Small intestine (tissue), 7 donors: ENCODE data around the gene DGKD. TPM values are rescaled to one million over a fixed set of nuclear protein-coding genes. Genes with fewer than 3 reads are reported as not detected.
"Not testable (repeated sequence)": the region's sequence is repeated elsewhere in the genome, so short reads cannot be mapped to it uniquely, and the experiment has no call there.

Source experiments
- DNase-seq, 2 donors: peaks; one replicate each; pipeline versions ENCODE4 v3.0.0 to v3.0.0-alpha.2; 2013
- FAIRE-seq: peaks from 2 replicates; lab custom pipeline; 2012; peaks lifted over from hg19 to GRCh38; lab: Jason Lieb, UNC
- H3K27ac ChIP-seq, 3 donors: one replicate each; pipeline ENCODE4 v1.5.1; 2013; ENCODE audit warnings: low read length in 2 of 3, mild to moderate bottlenecking in 2 of 3, control low read depth in 1 of 3, inconsistent platforms in 1 of 3, low read depth in 1 of 3, moderate library complexity in 1 of 3
- H3K27me3 ChIP-seq, 3 donors: one replicate each; pipeline ENCODE4 v1.6.1; 2013; ENCODE audit warnings: low read length in 3 of 3, inconsistent platforms in 1 of 3; ENCODE audit not compliant: control insufficient read depth in 3 of 3, insufficient read depth in 3 of 3
- H3K36me3 ChIP-seq, 3 donors: one replicate each; pipeline ENCODE4 v1.6.1; 2013; ENCODE audit warnings: low read length in 3 of 3, inconsistent platforms in 1 of 3, low read depth in 1 of 3, mild to moderate bottlenecking in 1 of 3, moderate library complexity in 1 of 3; ENCODE audit not compliant: control insufficient read depth in 3 of 3, insufficient read depth in 2 of 3
- H3K4me1 ChIP-seq, 3 donors: one replicate each; pipeline ENCODE4 v1.6.1; 2013; ENCODE audit warnings: low read length in 2 of 3, inconsistent platforms in 1 of 3, low read depth in 1 of 3, mild to moderate bottlenecking in 1 of 3, moderate library complexity in 1 of 3; ENCODE audit not compliant: control insufficient read depth in 3 of 3, insufficient read depth in 2 of 3
- H3K4me3 ChIP-seq, 3 donors: one replicate each; pipeline ENCODE4 v1.5.1; 2013; ENCODE audit warnings: low read length in 3 of 3, control low read depth in 1 of 3, inconsistent platforms in 1 of 3, low read depth in 1 of 3, mild to moderate bottlenecking in 1 of 3, moderate library complexity in 1 of 3
- H3K9me3 ChIP-seq, 2 donors: one replicate each; pipeline ENCODE4 v1.6.1; 2013; ENCODE audit warnings: low read depth in 1 of 2, low read length in 1 of 2; ENCODE audit not compliant: control insufficient read depth in 2 of 2, insufficient read depth in 1 of 2
- WGBS, 3 donors: extraction: QIAGEN DNeasy Blood & Tissue Kit; methylation state at CpG; one replicate each; pipeline ENCODE4 v1.1.7; 2013; 5-methylcytosine and 5-hydroxymethylcytosine counted together
- polyA plus RNA-seq, 4 donors: library from polyadenylated mRNA; stranded (reverse) in 3 of 4; unstranded in 1 of 4; fragments of 200-250 nt in 3 of 4; fragments of 120-200 nt in 1 of 4; gene quantifications; one replicate each; pipeline versions ENCODE4 v1.2.1 to v1.2.3, GENCODE V29; 2013
- donor health status: healthy with polysubstance abuse.
- donor health status: control.
- donor health status: control.
- donor health status: Bipolar disorder and iron deficiency.
- donor health status: healthy.

The DGKD gene
- polyA plus RNA-seq, 4 donors: 17.7 to 54.3 (median 37.0) TPM

DNA sequence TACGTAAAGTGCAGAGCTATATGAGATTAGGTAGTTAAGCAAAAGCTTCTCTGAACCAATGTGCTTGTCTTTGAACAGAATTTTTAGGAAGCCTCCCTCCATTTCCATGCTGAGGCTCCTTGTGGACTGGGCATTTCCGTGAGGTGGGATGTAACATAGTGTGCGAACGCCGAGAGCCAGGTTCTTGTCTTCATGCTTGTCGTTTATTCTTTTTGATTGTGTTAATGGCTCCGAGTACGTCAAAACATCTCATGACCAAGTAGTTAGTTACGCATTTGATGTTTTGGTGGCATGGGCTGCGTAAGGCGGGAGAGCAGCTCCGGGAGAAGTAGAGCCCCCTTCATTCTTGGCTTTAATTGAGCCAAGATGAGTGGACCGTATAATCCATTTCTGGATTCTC, 32.9 kb downstream of the DGKD start:
- no peak for FAIRE-seq
- peak overlapping the region in 2 of 3 donors; percentile 78 to 85 for H3K27ac ChIP-seq
- H3K9me3 ChIP-seq: no peaks in the 10 kb centered on the region
- 76 to 93% (median 92%) methylated on average over 13 of the region's 13 CpGs for WGBS, 3 donors
- no peak overlapping the region for H3K4me3 ChIP-seq
- H3K36me3 ChIP-seq: peaks cover 0 to 22% (median 4%) of the 10 kb centered on the region in 3 donors
- H3K4me1 ChIP-seq: peaks cover 0 to 18% (median 3%) of the 10 kb centered on the region in 3 donors
- H3K27me3 ChIP-seq: no peaks in the 10 kb centered on the region
- DNase-seq: no peak

DNA sequence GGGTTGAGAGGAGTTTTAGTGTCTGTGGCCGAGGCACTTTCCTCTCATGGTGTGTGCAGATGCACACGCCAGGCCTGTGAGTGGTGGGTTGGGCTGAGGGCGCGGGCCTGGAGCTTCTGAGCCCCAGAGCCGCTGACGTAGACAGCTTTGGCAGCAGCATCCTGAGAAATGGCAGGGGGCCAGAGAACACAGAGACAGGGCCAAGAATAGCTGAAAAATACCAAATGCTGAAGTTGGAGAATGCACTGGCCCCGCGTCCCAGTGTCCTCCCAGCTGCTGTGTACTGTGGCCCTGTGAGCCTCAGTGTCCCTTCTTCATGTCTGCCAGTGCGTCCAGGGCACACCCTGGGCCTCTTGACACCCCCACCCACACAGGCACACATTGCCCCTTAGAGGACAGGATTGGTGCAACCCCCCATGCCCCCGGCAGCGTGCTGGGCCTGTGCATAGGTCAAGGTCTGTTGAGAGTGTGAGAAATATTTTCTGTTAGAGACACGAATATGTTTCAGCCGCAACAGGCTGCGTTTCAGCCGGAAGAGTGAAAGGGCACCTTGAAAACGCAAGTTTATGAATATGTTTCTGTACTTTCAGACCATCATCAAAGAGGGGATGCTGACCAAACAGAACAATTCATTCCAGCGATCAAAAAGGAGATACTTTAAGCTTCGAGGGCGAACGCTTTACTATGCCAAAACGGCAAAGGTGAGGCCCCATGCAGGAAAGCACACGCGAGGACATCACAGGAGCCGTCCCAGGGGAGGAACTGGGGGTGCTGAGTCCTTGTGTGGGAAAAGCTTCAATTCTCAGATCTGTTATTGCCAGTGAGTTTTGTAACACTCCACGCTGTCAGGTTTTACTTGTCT, 33.6 kb downstream of the DGKD start:
- no peak overlapping the region for H3K4me3 ChIP-seq
- DNase-seq: peak in 1 of 2 donors; percentile 66
- H3K27ac ChIP-seq: peak overlapping the region in 2 of 3 donors; percentile 78 to 85
- no peaks in the 10 kb centered on the region for H3K9me3 ChIP-seq
- 55 to 72% (median 66%) methylated on average over 25 of the region's 25 CpGs for WGBS, 3 donors
- H3K27me3 ChIP-seq: no peaks in the 10 kb centered on the region
- H3K4me1 ChIP-seq: peaks cover 0 to 18% (median 3%) of the 10 kb centered on the region in 3 donors
- no peak for FAIRE-seq
- peaks cover 0 to 23% (median 4%) of the 10 kb centered on the region in 3 donors for H3K36me3 ChIP-seq

GRCh38 chr2:233389601-233390125, 35.4 kb downstream of the DGKD start:
- WGBS, 3 donors: 91 to 93% (median 93%) methylated on average over 8 of the region's 8 CpGs
- Histone ChIP-seq H3K27me3 (no peaks in the 10 kb centered on the region), H3K4me1 (peaks cover 0 to 18% (median 3%) of the 10 kb centered on the region in 3 donors), H3K27ac (no peak overlapping the region), H3K4me3 (no peak overlapping the region), H3K9me3 (no peaks in the 10 kb centered on the region), H3K36me3 (peaks cover 0 to 26% (median 4%) of the 10 kb centered on the region in 3 donors)
- no peak for DNase-seq
- FAIRE-seq: no peak

GRCh38 chr2:233395687-233396086, 41.4 kb downstream of the DGKD start:
- no peak overlapping the region for H3K4me3 ChIP-seq
- H3K4me1 ChIP-seq: no peaks in the 10 kb centered on the region
- no peak overlapping the region for H3K27ac ChIP-seq
- H3K9me3 ChIP-seq: no peaks in the 10 kb centered on the region
- H3K36me3 ChIP-seq: peaks cover 0 to 44% (median 2%) of the 10 kb centered on the region in 3 donors
- FAIRE-seq (no peak), DNase-seq (no peak)
- WGBS, 3 donors: 94 to 98% (median 97%) methylated on average over 7 of the region's 7 CpGs
- H3K27me3 ChIP-seq: no peaks in the 10 kb centered on the region

DNA sequence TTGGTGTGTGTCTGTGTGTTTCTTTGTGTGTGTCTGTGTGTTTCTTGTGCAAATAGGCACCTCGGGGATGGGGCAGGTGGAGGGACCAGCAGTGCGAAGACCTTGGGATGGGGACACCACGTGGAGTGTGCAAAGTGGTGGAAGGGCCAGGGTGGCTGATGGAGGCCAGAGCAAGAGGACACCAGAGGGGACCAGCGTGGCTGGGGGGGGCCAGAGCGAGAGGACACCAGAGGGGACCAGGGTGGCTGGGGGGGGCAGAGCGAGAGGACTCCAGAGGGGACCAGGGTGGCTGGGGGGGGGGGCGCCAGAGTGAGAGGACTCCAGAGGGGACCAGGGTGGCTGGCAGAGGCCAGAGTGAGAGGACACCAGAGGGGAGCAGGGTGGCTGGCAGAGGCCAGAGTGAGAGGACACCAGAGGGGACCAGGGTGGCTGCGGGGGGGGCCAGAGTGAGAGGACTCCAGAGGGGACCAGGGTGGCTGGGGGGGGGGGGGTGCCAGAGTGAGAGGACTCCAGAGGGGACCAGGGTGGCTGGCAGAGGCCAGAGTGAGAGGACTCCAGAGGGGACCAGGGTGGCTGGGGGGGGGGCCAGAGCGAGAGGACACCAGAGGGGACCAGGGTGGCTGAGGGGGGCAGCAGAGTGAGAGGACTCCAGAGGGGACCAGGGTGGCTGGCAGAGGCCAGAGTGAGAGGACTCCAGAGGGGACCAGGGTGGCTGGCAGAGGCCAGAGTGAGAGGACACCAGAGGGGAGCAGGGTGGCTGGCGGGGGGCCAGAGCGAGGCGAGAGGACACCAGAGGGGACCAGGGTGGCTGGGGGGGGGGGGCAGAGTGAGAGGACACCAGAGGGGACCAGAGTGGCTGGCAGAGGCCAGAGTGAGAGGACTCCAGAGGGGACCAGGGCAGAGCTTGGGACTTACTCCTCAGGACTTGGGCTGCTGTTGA, 42.7 kb downstream of the DGKD start:
- WGBS, 3 donors: 92 to 96% (median 96%) methylated on average over 8 to 12 of the region's 12 CpGs
- not testable (repeated sequence) for H3K27me3 ChIP-seq, FAIRE-seq, H3K4me3 ChIP-seq, H3K9me3 ChIP-seq, H3K4me1 ChIP-seq, H3K27ac ChIP-seq, DNase-seq
- H3K36me3 ChIP-seq: peaks cover 0 to 45% (median 2%) of the 10 kb centered on the region in 3 donors

DNA sequence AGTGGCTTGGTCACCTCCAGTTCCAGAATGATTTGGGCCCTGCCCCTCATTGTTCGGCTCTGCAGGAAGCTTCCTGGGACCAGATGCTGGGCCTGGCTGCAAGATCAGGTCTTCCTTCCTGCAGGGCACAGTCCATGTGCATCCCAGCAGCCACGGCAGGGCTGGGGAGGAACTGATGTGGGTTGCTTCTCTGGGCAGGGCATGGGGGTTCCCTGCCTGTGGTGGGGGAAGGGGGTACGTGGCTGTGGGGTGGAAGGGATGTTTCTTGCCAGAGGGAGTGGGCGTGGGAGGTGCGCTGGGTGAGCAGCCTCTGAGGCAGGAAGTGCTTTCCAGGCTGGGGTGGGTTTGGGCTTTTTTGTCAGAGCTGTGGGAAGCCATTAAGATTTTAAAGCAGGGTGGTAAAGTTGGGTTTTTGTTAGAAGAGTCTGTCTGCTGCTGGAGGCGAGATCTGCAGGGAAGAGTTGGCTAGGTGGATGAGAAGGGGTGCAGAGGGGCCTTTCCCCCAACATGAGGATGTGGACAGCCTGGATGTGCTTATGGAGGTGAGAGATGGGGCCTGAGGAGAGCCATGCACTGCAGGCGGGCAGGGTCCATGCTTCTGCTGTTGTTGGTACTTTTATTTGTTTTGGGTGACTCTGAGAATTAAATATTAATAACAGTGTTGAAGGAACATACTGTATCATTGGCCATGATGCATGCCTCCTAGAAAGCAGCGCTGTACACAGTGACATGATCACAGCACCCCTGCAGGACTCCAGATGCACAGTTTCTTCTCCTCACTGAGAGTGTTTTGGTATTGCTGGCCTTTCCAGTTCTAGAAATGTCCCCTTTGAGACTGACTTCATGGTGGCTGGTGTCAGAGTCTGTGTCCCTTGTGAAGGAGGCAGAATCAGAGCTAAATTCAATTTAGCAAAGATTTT, 45.3 kb downstream of the DGKD start:
- DNase-seq (no peak), FAIRE-seq (no peak)
- Histone ChIP-seq H3K9me3 (no peaks in the 10 kb centered on the region), H3K27ac (no peak overlapping the region), H3K27me3 (no peaks in the 10 kb centered on the region), H3K4me3 (no peak overlapping the region), H3K36me3 (peaks cover 0 to 36% (median 2%) of the 10 kb centered on the region in 3 donors), H3K4me1 (peaks cover 0 to 9% (median 0%) of the 10 kb centered on the region in 3 donors)
- 60 to 65% (median 62%) methylated on average over 8 of the region's 8 CpGs for WGBS, 3 donors

DNA sequence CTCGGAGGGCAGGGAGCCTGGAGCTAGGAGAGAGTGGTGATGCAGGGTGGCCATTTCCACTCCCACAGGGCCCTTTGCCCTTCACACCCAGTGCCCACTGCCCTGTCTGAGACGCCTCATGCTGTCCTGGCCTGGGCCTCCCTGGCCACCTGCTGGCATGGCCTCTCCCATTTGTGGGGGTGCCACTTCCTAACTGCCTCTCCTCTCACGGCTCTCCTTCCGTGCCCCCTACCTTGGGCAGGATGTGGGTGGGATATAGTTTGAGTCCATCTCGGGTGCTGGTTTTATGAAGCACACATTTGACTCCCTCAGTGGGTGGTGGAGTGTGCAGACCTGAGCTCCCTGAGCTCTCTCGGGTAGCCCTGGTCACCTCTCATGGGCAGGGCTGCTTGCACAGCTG, 46.0 kb downstream of the DGKD start:
- Histone ChIP-seq H3K9me3 (no peaks in the 10 kb centered on the region), H3K27ac (peak overlapping the region in 1 of 3 donors; percentile 24), H3K36me3 (peaks cover 0 to 32% (median 0%) of the 10 kb centered on the region in 3 donors), H3K4me1 (peaks cover 0 to 9% (median 0%) of the 10 kb centered on the region in 3 donors), H3K4me3 (no peak overlapping the region), H3K27me3 (no peaks in the 10 kb centered on the region)
- FAIRE-seq: no peak
- DNase-seq: no peak
- 52 to 70% (median 55%) methylated on average over 6 of the region's 6 CpGs for WGBS, 3 donors
